CD14-positive monocyte (primary cell): Measurements from ENCODE around the gene TMEM87A. TPM values are rescaled to one million over a fixed set of nuclear protein-coding genes. Genes with fewer than 3 reads are reported as not detected.

Experiments used
- DNase-seq, 3 donors: peaks; one replicate each; pipeline ENCODE4 v3.0.0-alpha.2; 2011 to 2022
- H2AFZ ChIP-seq: 2 replicates; pipeline ENCODE4 v1.6.0; 2012; ENCODE audit warnings: mild to moderate bottlenecking, low read depth, low read length, inconsistent platforms; ENCODE audit not compliant: insufficient read depth, poor library complexity, severe bottlenecking
- H3K27ac ChIP-seq, 2 donors: 1 replicate in 1 of 2; 2 replicates in 1 of 2; pipeline ENCODE4 v1.5.1; 2012 to 2013; ENCODE audit warnings: low read length in 2 of 2, control low read depth in 1 of 2, inconsistent platforms in 1 of 2, low read depth in 1 of 2, mild to moderate bottlenecking in 1 of 2
- H3K27me3 ChIP-seq, 2 donors: one replicate each; pipeline versions ENCODE4 v1.6.0 to v1.6.1; 2011 to 2013; ENCODE audit warnings: low read length in 2 of 2; ENCODE audit not compliant: control insufficient read depth in 2 of 2, insufficient read depth in 2 of 2
- H3K36me3 ChIP-seq, 2 donors: replicated peaks in 1 of 2; 1 replicate in 1 of 2; 2 replicates in 1 of 2; pipeline versions ENCODE4 v1.5.1 to v1.6.1; 2012 to 2013; ENCODE audit warnings: low read length in 2 of 2, control low read depth in 1 of 2, inconsistent platforms in 1 of 2, mild to moderate bottlenecking in 1 of 2; ENCODE audit not compliant: insufficient read depth in 2 of 2, control insufficient read depth in 1 of 2
- H3K4me1 ChIP-seq, 2 donors: 1 replicate in 1 of 2; 2 replicates in 1 of 2; pipeline versions ENCODE4 v1.5.1 to v1.6.1; 2012 to 2013; ENCODE audit warnings: low read length in 2 of 2, control low read depth in 1 of 2, inconsistent platforms in 1 of 2, mild to moderate bottlenecking in 1 of 2, moderate library complexity in 1 of 2; ENCODE audit not compliant: insufficient read depth in 2 of 2, control insufficient read depth in 1 of 2
- H3K4me2 ChIP-seq: replicated peaks from 2 replicates; pipeline ENCODE3; 2012; ENCODE audit warnings: low read length, moderate library complexity, mild to moderate bottlenecking; ENCODE audit not compliant: poor library complexity, severe bottlenecking; ENCODE audit errors: extremely low read depth
- H3K4me3 ChIP-seq, 3 experiments: fragments of 200-600 bp in 1 of 3; sonication (generic) in 1 of 3; replicated peaks in 1 of 3; 1 replicate in 2 of 3; 2 replicates in 1 of 3; pipeline ENCODE4 v1.5.1; 2011 to 2013; ENCODE audit warnings: low read length in 3 of 3, mild to moderate bottlenecking in 3 of 3, control low read depth in 2 of 3, low read depth in 2 of 3, inconsistent platforms in 1 of 3, moderate library complexity in 1 of 3
- H3K79me2 ChIP-seq: 2 replicates; pipeline ENCODE4 v1.6.0; 2012; ENCODE audit warnings: mild to moderate bottlenecking, control low read depth, inconsistent platforms, low read length, moderate library complexity; ENCODE audit not compliant: insufficient read depth
- H3K9ac ChIP-seq: 2 replicates; pipeline ENCODE4 v1.6.0; 2017; ENCODE audit warnings: low read length, mild to moderate bottlenecking; ENCODE audit not compliant: insufficient read depth, poor library complexity, severe bottlenecking
- H3K9me3 ChIP-seq, 2 donors: replicated peaks in 1 of 2; 1 replicate in 1 of 2; 2 replicates in 1 of 2; pipeline versions ENCODE4 v1.5.1 to v1.6.1; 2012 to 2013; ENCODE audit warnings: low read length in 2 of 2, control low read depth in 1 of 2; ENCODE audit not compliant: control insufficient read depth in 1 of 2, insufficient read depth in 1 of 2
- H4K20me1 ChIP-seq: 2 replicates; pipeline ENCODE4 v1.6.0; 2012; ENCODE audit warnings: mild to moderate bottlenecking, low read length, control low read depth, moderate library complexity; ENCODE audit not compliant: insufficient read depth
- H3K27ac Mint-ChIP-seq, 7 donors: one replicate each; pipeline ENCODE4 v1.8.0; 2020; ENCODE audit warnings: mild to moderate bottlenecking in 7 of 7, mixed read lengths in 7 of 7, moderate library complexity in 6 of 7, inconsistent platforms in 2 of 7
- H3K27me3 Mint-ChIP-seq, 3 donors: one replicate each; pipeline ENCODE4 v1.8.0; 2021 to 2022; ENCODE audit warnings: low read depth in 3 of 3, mild to moderate bottlenecking in 3 of 3, mixed read lengths in 3 of 3, moderate library complexity in 3 of 3, inconsistent platforms in 1 of 3
- H3K36me3 Mint-ChIP-seq, 2 donors: one replicate each; pipeline ENCODE4 v1.8.0; 2020; ENCODE audit warnings: mixed read lengths in 2 of 2, inconsistent platforms in 1 of 2, mild to moderate bottlenecking in 1 of 2
- H3K4me1 Mint-ChIP-seq: one replicate; pipeline ENCODE4 v1.8.0; 2020; ENCODE audit warnings: mild to moderate bottlenecking, mixed read lengths
- H3K4me3 Mint-ChIP-seq, 2 donors: one replicate each; pipeline ENCODE4 v1.8.0; 2020; ENCODE audit warnings: mild to moderate bottlenecking in 2 of 2, mixed read lengths in 2 of 2, moderate library complexity in 1 of 2
- H3K9me3 Mint-ChIP-seq, 7 donors: one replicate each; pipeline ENCODE4 v1.8.0; 2020 to 2022; ENCODE audit warnings: mixed read lengths in 7 of 7, mild to moderate bottlenecking in 6 of 7, moderate library complexity in 6 of 7, inconsistent platforms in 2 of 7
- CTCF ChIP-seq: fragments of 200-600 bp; IDR thresholded peaks from one replicate; pipeline ENCODE4 v1.8.0; 2022; ENCODE audit warnings: antibody characterized with exemption, mild to moderate bottlenecking
- WGBS: methylation state at CpG from one replicate; pipeline ENCODE4 v1.1.5; 2013; ENCODE audit warnings: missing lambda C conversion rate; ENCODE audit not compliant: insufficient coverage; 5-methylcytosine and 5-hydroxymethylcytosine counted together
- intact Hi-C, 2 donors: fragments of 100-400 bp; cut with micrococcal nuclease; formaldehyde crosslinking; loops; one replicate each; pipeline versions ENCODE4 v1.15.0 to v1.15.1; 2023
- polyA plus RNA-seq, 3 donors: library from polyadenylated mRNA; depleted of rRNA in 1 of 3; unstranded in 2 of 3; stranded (reverse) in 1 of 3; fragments of 300-500 nt in 2 of 3; fragments of >200 nt in 1 of 3; fragmentation: Illumina TruSeq in 2 of 3; gene quantifications; 1 replicate in 2 of 3; 2 replicates in 1 of 3; pipeline ENCODE4 v1.2.3, GENCODE V29; 2012 to 2021

Gene TMEM87A
- polyA plus RNA-seq, 3 donors = 24.4 to 49.4 (median 39.3) TPM

GRCh38 chr15:42273900-42274701 is 868 bp upstream of the TMEM87A start:
- Mint-ChIP-seq H3K9me3 (peaks cover 0 to 2% (median 0%) of the 10 kb centered on the region in 7 donors), H3K4me3 (peak overlapping the region; percentile 96 to 99), H3K27me3 (peaks cover 0 to 2% (median 0%) of the 10 kb centered on the region in 3 donors), H3K4me1 (peaks cover 42% of the 10 kb centered on the region), H3K27ac (peak overlapping the region; percentile 97 to 99 (median 99)), H3K36me3 (peaks cover 7 to 32% of the 10 kb centered on the region in 2 donors)
- Histone ChIP-seq H3K36me3 (peaks cover 9 to 21% of the 10 kb centered on the region in 2 donors), H4K20me1 (peaks cover 36% of the 10 kb centered on the region), H2AFZ (peak overlapping the region; percentile 79), H3K4me1 (peaks cover 38 to 56% of the 10 kb centered on the region in 2 donors), H3K27me3 (no peaks in the 10 kb centered on the region), H3K9me3 (no peaks in the 10 kb centered on the region), H3K4me3 (peak overlapping the region; percentile 78 to 93 (median 84)), H3K4me2 (peak overlapping the region; percentile 91), H3K27ac (peak overlapping the region; percentile 91 to 93), H3K9ac (peak overlapping the region; percentile 77), H3K79me2 (peaks cover 72% of the 10 kb centered on the region)
- TF ChIP-seq CTCF = no peak
- 0% methylated on average over 21 of the region's 27 CpGs for WGBS
- DNase-seq = peak; percentile 71 to 77 (median 72)
- intact Hi-C loops = loop anchor here in 1 of 2 donors (10.0 kb wide), 1 partner anchor 201 kb away; no protein-coding TSS in a partner anchor

DNA sequence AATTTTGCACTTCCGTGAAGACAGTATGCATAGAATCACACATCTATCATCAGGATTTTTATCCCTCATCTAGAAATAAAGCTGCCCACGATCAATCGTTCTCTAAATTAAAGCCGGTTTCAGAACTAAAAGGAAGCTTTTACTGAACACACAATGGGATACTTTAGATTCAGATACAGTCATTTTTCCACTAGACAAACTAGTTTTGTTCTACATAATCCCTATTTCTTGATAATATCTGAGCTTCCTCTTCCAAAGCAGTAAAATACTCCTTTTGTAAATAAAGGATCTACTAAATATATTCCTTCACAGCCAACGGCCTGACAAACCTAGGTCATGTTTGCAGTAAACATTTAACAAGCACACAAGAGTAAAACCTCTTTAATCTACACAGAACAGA is 2.2 kb downstream of the TMEM87A start:
- Histone ChIP-seq H3K27ac (peak overlapping the region in 1 of 2 donors; percentile 17), H3K36me3 (peaks cover 30 to 45% of the 10 kb centered on the region in 2 donors), H4K20me1 (peaks cover 62% of the 10 kb centered on the region), H3K27me3 (no peaks in the 10 kb centered on the region), H3K4me1 (peaks cover 27 to 40% of the 10 kb centered on the region in 2 donors), H3K9ac (no peak overlapping the region), H2AFZ (no peak overlapping the region), H3K9me3 (no peaks in the 10 kb centered on the region), H3K4me3 (no peak overlapping the region), H3K4me2 (no peak overlapping the region), H3K79me2 (peaks cover 73% of the 10 kb centered on the region)
- TF ChIP-seq CTCF = no peak
- Mint-ChIP-seq H3K27ac (no peak overlapping the region), H3K36me3 (peaks cover 13 to 43% of the 10 kb centered on the region in 2 donors), H3K9me3 (peaks cover 0 to 2% (median 0%) of the 10 kb centered on the region in 7 donors), H3K27me3 (no peaks in the 10 kb centered on the region), H3K4me3 (no peak overlapping the region), H3K4me1 (peaks cover 29% of the 10 kb centered on the region)
- 69% methylated on average over 2 of the region's 5 CpGs for WGBS
- intact Hi-C loops = loop anchor here in 1 of 2 donors (10.0 kb wide), 1 partner anchor 204 kb away; no protein-coding TSS in a partner anchor
- no peak for DNase-seq
